ENCODE measurements around the gene CPT1B.

CPT1B gene

DNA sequence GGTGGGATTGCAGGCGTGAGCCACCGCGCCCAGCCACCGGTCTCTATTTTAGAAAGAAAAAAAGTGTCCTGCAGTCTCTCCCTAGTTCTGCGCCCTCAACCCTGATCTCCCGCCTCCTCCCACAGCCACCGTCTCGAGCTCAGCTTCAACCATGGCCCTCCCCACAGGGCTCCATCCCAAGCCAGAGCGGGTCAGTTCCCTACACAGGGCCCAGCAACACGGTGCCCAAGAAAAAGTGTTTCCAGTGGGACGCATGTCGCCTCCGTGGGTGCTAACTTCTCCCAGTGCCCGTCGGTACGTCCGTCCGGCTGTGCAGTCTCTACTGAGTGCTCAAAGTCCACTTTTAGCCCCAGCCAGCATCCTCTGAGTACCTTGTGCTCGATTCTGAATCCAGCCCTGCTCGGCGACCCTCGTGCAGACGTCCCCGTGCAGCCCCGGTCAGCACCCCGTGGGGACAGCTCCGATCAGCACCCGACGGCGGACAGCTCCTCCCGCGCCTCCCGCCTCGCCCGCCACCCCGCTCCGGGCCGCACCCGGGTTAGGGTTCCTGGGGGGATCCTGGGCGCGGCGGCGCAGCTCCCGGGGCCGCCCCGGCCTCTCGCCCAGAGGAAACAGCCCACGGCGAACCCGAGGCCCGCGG is 21.7 kb upstream of the CPT1B start (continued):
- TF ChIP-seq KLF1 (tag by site-specific recombination; IDR thresholded peaks at IDR 0.05) (peak; percentile 59), ZNF549 (tag by site-specific recombination; IDR thresholded peaks at IDR 0.05) (no peak), ZNF266 (tag by site-specific recombination; IDR thresholded peaks at IDR 0.05; ENCODE audit: low read depth) (no peak), ZBTB8A (tag by site-specific recombination; IDR thresholded peaks at IDR 0.05) (peak; percentile 79), ZNF335 (tag by site-specific recombination; conservative IDR thresholded peaks at IDR 0.05) (peak; percentile 34; the same call in 1 of the 2 replicates), ZNF521 (tag by site-specific recombination; IDR thresholded peaks at IDR 0.05) (no peak), GLI4 (tag by site-specific recombination; IDR thresholded peaks at IDR 0.05) (no peak), GLI2 (tag by site-specific recombination; IDR thresholded peaks at IDR 0.05; ENCODE audit: borderline replicate concordance, low read depth) (no peak), ZNF23 (tag by site-specific recombination; IDR thresholded peaks at IDR 0.05; ENCODE audit: borderline replicate concordance) (no peak), ZFP41 (tag by site-specific recombination; IDR thresholded peaks at IDR 0.05; ENCODE audit: borderline replicate concordance) (no peak), GLIS2 (tag by site-specific recombination; IDR thresholded peaks at IDR 0.05) (peak; percentile 64), REPIN1 (tag by site-specific recombination; IDR thresholded peaks at IDR 0.05; ENCODE audit: low read depth) (no peak), ZNF76 (tag by site-specific recombination; IDR thresholded peaks at IDR 0.05; ENCODE audit: borderline replicate concordance, low read depth) (peak; percentile 24; the same call in 1 of the 2 replicates), KLF8 (tag by site-specific recombination; IDR thresholded peaks at IDR 0.05) (peak; percentile 59; the same call in 1 of the 2 replicates), ZFP37 (tag by site-specific recombination; IDR thresholded peaks at IDR 0.05) (no peak), ZNF626 (tag by site-specific recombination; IDR thresholded peaks at IDR 0.05) (no peak), ZNF2 (tag by site-specific recombination; IDR thresholded peaks at IDR 0.05) (0 out of 2 replicates have a peak, but pooled peaks have one; percentile 32), ZNF202 (tag by site-specific recombination; IDR thresholded peaks at IDR 0.05; ENCODE audit: borderline replicate concordance) (no peak), ZNF610 (tag by site-specific recombination; IDR thresholded peaks at IDR 0.05; ENCODE audit: borderline replicate concordance) (no peak), ZNF16 (tag by site-specific recombination; IDR thresholded peaks at IDR 0.05; ENCODE audit: low read depth) (no peak), ZBTB20 (tag by site-specific recombination; IDR thresholded peaks at IDR 0.05) (peak; percentile 82), HOXD13 (CRISPR knock-in tag; IDR thresholded peaks at IDR 0.05; ENCODE audit: borderline replicate concordance) (peak; percentile 80), ZNF560 (tag by site-specific recombination; IDR thresholded peaks at IDR 0.05; ENCODE audit: borderline replicate concordance) (no peak), MEIS1 (CRISPR knock-in tag; IDR thresholded peaks at IDR 0.05; ENCODE audit: borderline replicate concordance) (peak; percentile 72; the same call in 1 of the 2 replicates), GLIS1 (tag by site-specific recombination; IDR thresholded peaks at IDR 0.05) (peak; percentile 69), ZXDB (tag by site-specific recombination; IDR thresholded peaks at IDR 0.05) (peak; percentile 23; the same call in 1 of the 2 replicates), ZNF391 (tag by site-specific recombination; IDR thresholded peaks at IDR 0.05; ENCODE audit: borderline replicate concordance, low read depth) (peak; percentile 32; the same call in 1 of the 2 replicates), ZFP3 (tag by site-specific recombination; IDR thresholded peaks at IDR 0.05; ENCODE audit: low read depth) (no peak), ZNF423 (tag by site-specific recombination; IDR thresholded peaks at IDR 0.05) (no peak)
- TF ChIP-seq, protein P1, sequence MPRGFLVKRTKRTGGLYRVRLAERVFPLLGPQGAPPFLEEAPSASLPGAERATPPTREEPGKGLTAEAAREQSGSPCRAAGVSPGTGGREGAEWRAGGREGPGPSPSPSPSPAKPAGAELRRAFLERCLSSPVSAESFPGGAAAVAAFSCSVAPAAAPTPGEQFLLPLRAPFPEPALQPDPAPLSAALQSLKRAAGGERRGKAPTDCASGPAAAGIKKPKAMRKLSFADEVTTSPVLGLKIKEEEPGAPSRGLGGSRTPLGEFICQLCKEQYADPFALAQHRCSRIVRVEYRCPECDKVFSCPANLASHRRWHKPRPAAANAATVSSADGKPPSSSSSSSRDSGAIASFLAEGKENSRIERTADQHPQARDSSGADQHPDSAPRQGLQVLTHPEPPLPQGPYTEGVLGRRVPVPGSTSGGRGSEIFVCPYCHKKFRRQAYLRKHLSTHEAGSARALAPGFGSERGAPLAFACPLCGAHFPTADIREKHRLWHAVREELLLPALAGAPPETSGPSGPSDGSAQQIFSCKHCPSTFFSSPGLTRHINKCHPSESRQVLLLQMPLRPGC (tag by site-specific recombination; IDR thresholded peaks at IDR 0.05), result no peak; the same call in 1 of the 2 replicates
- TF ChIP-seq, protein P2, sequence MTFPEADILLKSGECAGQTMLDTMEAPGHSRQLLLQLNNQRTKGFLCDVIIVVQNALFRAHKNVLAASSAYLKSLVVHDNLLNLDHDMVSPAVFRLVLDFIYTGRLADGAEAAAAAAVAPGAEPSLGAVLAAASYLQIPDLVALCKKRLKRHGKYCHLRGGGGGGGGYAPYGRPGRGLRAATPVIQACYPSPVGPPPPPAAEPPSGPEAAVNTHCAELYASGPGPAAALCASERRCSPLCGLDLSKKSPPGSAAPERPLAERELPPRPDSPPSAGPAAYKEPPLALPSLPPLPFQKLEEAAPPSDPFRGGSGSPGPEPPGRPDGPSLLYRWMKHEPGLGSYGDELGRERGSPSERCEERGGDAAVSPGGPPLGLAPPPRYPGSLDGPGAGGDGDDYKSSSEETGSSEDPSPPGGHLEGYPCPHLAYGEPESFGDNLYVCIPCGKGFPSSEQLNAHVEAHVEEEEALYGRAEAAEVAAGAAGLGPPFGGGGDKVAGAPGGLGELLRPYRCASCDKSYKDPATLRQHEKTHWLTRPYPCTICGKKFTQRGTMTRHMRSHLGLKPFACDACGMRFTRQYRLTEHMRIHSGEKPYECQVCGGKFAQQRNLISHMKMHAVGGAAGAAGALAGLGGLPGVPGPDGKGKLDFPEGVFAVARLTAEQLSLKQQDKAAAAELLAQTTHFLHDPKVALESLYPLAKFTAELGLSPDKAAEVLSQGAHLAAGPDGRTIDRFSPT (tag by site-specific recombination; IDR thresholded peaks at IDR 0.05), result 0 out of 2 replicates have a peak, but pooled peaks have one; percentile 35
- TF ChIP-seq, protein P3, sequence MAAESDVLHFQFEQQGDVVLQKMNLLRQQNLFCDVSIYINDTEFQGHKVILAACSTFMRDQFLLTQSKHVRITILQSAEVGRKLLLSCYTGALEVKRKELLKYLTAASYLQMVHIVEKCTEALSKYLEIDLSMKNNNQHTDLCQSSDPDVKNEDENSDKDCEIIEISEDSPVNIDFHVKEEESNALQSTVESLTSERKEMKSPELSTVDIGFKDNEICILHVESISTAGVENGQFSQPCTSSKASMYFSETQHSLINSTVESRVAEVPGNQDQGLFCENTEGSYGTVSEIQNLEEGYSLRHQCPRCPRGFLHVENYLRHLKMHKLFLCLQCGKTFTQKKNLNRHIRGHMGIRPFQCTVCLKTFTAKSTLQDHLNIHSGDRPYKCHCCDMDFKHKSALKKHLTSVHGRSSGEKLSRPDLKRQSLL (tag by site-specific recombination; IDR thresholded peaks at IDR 0.05), result no peak
- TF ChIP-seq, protein P4, sequence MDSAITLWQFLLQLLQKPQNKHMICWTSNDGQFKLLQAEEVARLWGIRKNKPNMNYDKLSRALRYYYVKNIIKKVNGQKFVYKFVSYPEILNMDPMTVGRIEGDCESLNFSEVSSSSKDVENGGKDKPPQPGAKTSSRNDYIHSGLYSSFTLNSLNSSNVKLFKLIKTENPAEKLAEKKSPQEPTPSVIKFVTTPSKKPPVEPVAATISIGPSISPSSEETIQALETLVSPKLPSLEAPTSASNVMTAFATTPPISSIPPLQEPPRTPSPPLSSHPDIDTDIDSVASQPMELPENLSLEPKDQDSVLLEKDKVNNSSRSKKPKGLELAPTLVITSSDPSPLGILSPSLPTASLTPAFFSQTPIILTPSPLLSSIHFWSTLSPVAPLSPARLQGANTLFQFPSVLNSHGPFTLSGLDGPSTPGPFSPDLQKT (IDR thresholded peaks at IDR 0.05; ENCODE audit: borderline replicate concordance, low read depth, low read length), result no peak
- TF ChIP-seq, protein P5, sequence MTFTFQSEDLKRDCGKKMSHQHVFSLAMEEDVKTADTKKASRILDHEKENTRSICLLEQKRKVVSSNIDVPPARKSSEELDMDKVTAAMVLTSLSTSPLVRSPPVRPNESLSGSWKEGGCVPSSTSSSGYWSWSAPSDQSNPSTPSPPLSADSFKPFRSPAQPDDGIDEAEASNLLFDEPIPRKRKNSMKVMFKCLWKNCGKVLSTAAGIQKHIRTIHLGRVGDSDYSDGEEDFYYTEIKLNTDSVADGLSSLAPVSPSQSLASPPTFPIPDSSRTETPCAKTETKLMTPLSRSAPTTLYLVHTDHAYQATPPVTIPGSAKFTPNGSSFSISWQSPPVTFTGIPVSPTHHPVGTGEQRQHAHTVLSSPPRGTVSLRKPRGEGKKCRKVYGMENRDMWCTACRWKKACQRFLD (tag by site-specific recombination; IDR thresholded peaks at IDR 0.05), result no peak
